Transverse colon (tissue), 4 donors: ENCODE results near the gene RNF214.

Experiments
- POLR2A ChIP-seq: fragments of 450-650 bp; IDR thresholded peaks from one replicate; pipeline ENCODE4 v1.6.1; 2016; ENCODE audit warnings: antibody characterized with exemption, mild to moderate bottlenecking, moderate library complexity
- POLR2AphosphoS5 ChIP-seq, 3 donors: sonication (generic); formaldehyde crosslinking; IDR thresholded peaks; one replicate each; pipeline ENCODE4 v1.6.1; 2016; ENCODE audit warnings: antibody characterized with exemption in 3 of 3
- TF ChIP-seq, protein P1 (sequence below), 5 experiments: fragments of 200-600 bp in 3 of 5; fragments of 450-650 bp in 2 of 5; sonication (generic) in 3 of 5; IDR thresholded peaks; 1 replicate in 2 of 5; 2 replicates in 3 of 5; pipeline ENCODE4 v1.5.1; 2016 to 2017; ENCODE audit warnings: antibody characterized with exemption in 5 of 5, inconsistent platforms in 3 of 5, mild to moderate bottlenecking in 2 of 5, moderate library complexity in 1 of 5

DNA sequence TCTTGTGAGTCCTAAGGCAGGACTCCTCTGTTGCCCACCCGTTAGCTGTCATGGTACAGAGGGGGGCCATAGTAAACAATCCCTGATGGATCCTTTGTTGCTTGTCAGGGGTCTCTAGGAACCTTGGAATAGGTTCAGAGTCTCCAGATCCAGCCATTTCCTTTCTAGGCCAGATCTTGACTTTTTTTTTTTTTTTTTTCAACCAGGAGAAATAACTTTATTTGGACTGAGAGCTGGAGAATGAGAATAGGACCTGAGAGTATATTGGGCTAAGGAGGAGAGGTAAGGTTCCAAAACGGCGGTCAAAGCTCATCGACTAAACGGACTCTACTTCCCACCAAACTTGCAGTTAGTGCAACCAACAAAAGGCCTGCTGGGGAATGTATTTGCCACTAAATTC is 102.9 kb downstream of the RNF214 start:
- TF ChIP-seq, protein P1, sequence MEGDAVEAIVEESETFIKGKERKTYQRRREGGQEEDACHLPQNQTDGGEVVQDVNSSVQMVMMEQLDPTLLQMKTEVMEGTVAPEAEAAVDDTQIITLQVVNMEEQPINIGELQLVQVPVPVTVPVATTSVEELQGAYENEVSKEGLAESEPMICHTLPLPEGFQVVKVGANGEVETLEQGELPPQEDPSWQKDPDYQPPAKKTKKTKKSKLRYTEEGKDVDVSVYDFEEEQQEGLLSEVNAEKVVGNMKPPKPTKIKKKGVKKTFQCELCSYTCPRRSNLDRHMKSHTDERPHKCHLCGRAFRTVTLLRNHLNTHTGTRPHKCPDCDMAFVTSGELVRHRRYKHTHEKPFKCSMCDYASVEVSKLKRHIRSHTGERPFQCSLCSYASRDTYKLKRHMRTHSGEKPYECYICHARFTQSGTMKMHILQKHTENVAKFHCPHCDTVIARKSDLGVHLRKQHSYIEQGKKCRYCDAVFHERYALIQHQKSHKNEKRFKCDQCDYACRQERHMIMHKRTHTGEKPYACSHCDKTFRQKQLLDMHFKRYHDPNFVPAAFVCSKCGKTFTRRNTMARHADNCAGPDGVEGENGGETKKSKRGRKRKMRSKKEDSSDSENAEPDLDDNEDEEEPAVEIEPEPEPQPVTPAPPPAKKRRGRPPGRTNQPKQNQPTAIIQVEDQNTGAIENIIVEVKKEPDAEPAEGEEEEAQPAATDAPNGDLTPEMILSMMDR (IDR thresholded peaks at IDR 0.05): no peak
- TF ChIP-seq POLR2A (no peak), POLR2AphosphoS5 (IDR thresholded peaks at IDR 0.05) (no peak)
